ENCODE measurements around the gene P2RY8.
A peak's percentile ranks its signal among the peaks of the same experiment; 100 is the strongest.
"Not testable (repeated sequence)": the region's sequence is repeated elsewhere in the genome, so short reads cannot be mapped to it uniquely, and the experiment has no call there.

The P2RY8 gene

GRCh38 chrX:1537031-1537715 lies at the start of gene P2RY8:
P2RY8 (minus strand) TSS chrX:1537185; CDS start chrX:1466558, 70,627 bp downstream.
- DNase-seq = peak; percentile 12

GRCh38 chrX:1584237-1585011 lies 47.4 kb upstream of the P2RY8 start:
- DNase-seq = no peak

- no peak for DNase-seq
Measured at GRCh38 chrX:1582686-1583437, 45.9 kb upstream of the P2RY8 start.

- no peak for DNase-seq
Measured at GRCh38 chrX:1581132-1581531, 44.1 kb upstream of the P2RY8 start.

GRCh38 chrX:1578511-1579173 lies 41.7 kb upstream of the P2RY8 start:
- no peak for DNase-seq

- DNase-seq = no peak
Measured at GRCh38 chrX:1577845-1578244, 40.9 kb upstream of the P2RY8 start.

- DNase-seq = no peak
Measured at GRCh38 chrX:1576201-1576992, 39.4 kb upstream of the P2RY8 start.

GRCh38 chrX:1574181-1574580 lies 37.2 kb upstream of the P2RY8 start:
- DNase-seq = not testable (repeated sequence)

- DNase-seq = no peak
Measured at GRCh38 chrX:1564750-1565683, 28.0 kb upstream of the P2RY8 start.

GRCh38 chrX:1564077-1564476 lies 27.1 kb upstream of the P2RY8 start:
- not testable (repeated sequence) for DNase-seq

- no peak for DNase-seq
Measured at GRCh38 chrX:1561164-1561563, 24.2 kb upstream of the P2RY8 start.

GRCh38 chrX:1558761-1559468 lies 21.9 kb upstream of the P2RY8 start:
- DNase-seq = no peak

- DNase-seq = not testable (repeated sequence)
Measured at GRCh38 chrX:1557442-1557841, 20.5 kb upstream of the P2RY8 start.

GRCh38 chrX:1555370-1555769 lies 18.4 kb upstream of the P2RY8 start:
- DNase-seq = no peak

GRCh38 chrX:1554469-1555210 lies 17.7 kb upstream of the P2RY8 start:
- DNase-seq = no peak

- no peak for DNase-seq
Measured at GRCh38 chrX:1551959-1552546, 15.1 kb upstream of the P2RY8 start.

- no peak for DNase-seq
Measured at GRCh38 chrX:1546691-1547251, 9.8 kb upstream of the P2RY8 start.

- DNase-seq = no peak
Measured at GRCh38 chrX:1545776-1546408, 8.9 kb upstream of the P2RY8 start.
